Measurements from ENCODE around the gene SLC49A4.

SLC49A4 gene

GRCh38 chr3:122826278-122826677 is 31.4 kb downstream of the SLC49A4 start:
- Histone ChIP-seq H3K4me1 (no peaks in the 10 kb centered on the region), H3K9me3 (no peaks in the 10 kb centered on the region), H3K27me3 (no peaks in the 10 kb centered on the region), H3K36me3 (no peaks in the 10 kb centered on the region), H3K4me3 (ENCODE audit: low read depth, low read length) (no peak overlapping the region)
- no peak for TF ChIP-seq CTCF (IDR thresholded peaks at IDR 0.05; ENCODE audit: low read depth, low read length)
- no peak for DNase-seq

GRCh38 chr3:122828281-122828680 is 33.4 kb downstream of the SLC49A4 start:
- H3K36me3 ChIP-seq, result no peaks in the 10 kb centered on the region
- H3K4me1 ChIP-seq, result no peaks in the 10 kb centered on the region
- no peak for TF ChIP-seq CTCF (IDR thresholded peaks at IDR 0.05; ENCODE audit: low read depth, low read length)
- H3K27me3 ChIP-seq, result no peaks in the 10 kb centered on the region
- H3K9me3 ChIP-seq, result no peaks in the 10 kb centered on the region
- no peak overlapping the region for H3K4me3 ChIP-seq (ENCODE audit: low read depth, low read length)
- DNase-seq, result no peak

- Histone ChIP-seq H3K4me3 (ENCODE audit: low read depth, low read length) (no peak overlapping the region), H3K9me3 (no peaks in the 10 kb centered on the region), H3K4me1 (no peaks in the 10 kb centered on the region), H3K36me3 (no peaks in the 10 kb centered on the region), H3K27me3 (no peaks in the 10 kb centered on the region)
- DNase-seq, result no peak
- no peak for TF ChIP-seq CTCF (IDR thresholded peaks at IDR 0.05; ENCODE audit: low read depth, low read length)
Observed at GRCh38 chr3:122835590-122835989, 40.7 kb downstream of the SLC49A4 start.

- no peak overlapping the region for H3K4me3 ChIP-seq (ENCODE audit: low read depth, low read length)
- H3K4me1 ChIP-seq, result no peaks in the 10 kb centered on the region
- H3K27me3 ChIP-seq, result no peaks in the 10 kb centered on the region
- no peak for DNase-seq
- no peaks in the 10 kb centered on the region for H3K9me3 ChIP-seq
- H3K36me3 ChIP-seq, result no peaks in the 10 kb centered on the region
- TF ChIP-seq CTCF (IDR thresholded peaks at IDR 0.05; ENCODE audit: low read depth, low read length), result no peak
Observed at GRCh38 chr3:122843604-122844003, 48.7 kb downstream of the SLC49A4 start.

GRCh38 chr3:122857019-122857418 is 62.1 kb downstream of the SLC49A4 start:
- TF ChIP-seq CTCF (IDR thresholded peaks at IDR 0.05; ENCODE audit: low read depth, low read length), result no peak
- no peak for DNase-seq
- Histone ChIP-seq H3K4me3 (ENCODE audit: low read depth, low read length) (no peak overlapping the region), H3K27me3 (no peaks in the 10 kb centered on the region), H3K4me1 (no peaks in the 10 kb centered on the region; the same call in 1 of the 2 replicates), H3K36me3 (no peaks in the 10 kb centered on the region), H3K9me3 (no peaks in the 10 kb centered on the region)

- TF ChIP-seq CTCF (IDR thresholded peaks at IDR 0.05; ENCODE audit: low read depth, low read length), result peak; percentile 66
- Histone ChIP-seq H3K4me1 (no peaks in the 10 kb centered on the region; the same call in 1 of the 2 replicates), H3K36me3 (no peaks in the 10 kb centered on the region), H3K4me3 (ENCODE audit: low read depth, low read length) (no peak overlapping the region), H3K9me3 (no peaks in the 10 kb centered on the region), H3K27me3 (no peaks in the 10 kb centered on the region)
- no peak for DNase-seq
Observed at GRCh38 chr3:122858373-122858772, 63.5 kb downstream of the SLC49A4 start.

All from BE2C (cell line).